HEK293 (cell line): ENCODE measurements around the gene ZNF292.
"Not testable (repeated sequence)": the region's sequence is repeated elsewhere in the genome, so short reads cannot be mapped to it uniquely, and the experiment has no call there.

Experiments
- ZFP3 ChIP-seq: fragments of 450-650 bp; formaldehyde crosslinking; IDR thresholded peaks from 2 replicates; pipeline ENCODE4 v1.5.1; 2016; ENCODE audit warnings: low read depth, missing biosample characterization, missing genetic modification characterization
- ZNF776 ChIP-seq: fragments of 450-650 bp; formaldehyde crosslinking; IDR thresholded peaks from 2 replicates; pipeline ENCODE4 v1.5.0; 2017; ENCODE audit warnings: missing biosample characterization, missing genetic modification characterization, borderline replicate concordance

DNA sequence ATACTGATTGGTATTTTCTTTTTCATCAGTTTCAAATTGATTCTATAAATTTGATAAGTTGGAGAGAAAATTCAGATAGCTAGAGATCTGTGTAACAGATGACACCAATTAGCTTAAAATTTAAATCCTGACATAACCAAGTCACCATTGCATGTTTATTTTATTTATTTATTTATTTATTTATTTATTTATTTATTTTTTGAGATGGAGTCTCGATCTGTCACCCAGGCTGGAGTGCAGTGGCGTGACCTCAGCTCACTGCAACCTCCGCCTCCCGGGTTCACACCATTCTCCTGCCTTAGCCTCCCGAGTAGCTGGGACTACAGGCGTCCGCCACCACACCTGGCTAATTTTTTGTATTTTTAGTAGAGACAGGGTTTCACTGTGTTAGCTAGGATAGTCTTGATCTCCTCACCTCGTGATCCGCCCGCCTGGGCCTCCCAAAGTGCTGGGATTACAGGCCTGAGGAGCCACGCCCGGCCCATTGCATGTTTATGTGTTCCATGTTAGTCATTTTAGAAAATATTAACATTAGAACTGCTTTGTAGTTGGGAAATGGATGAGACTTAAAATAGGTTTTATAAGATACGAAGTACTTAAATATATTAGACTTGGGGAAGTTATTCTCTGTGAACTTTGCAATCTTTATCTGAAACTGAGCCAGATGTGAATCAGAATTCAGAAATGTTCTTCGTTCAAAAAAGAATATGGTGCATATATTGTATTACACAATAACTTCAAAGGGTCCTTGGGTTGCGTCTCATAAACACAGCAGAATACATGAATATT lies 42.9 kb downstream of the ZNF292 start:
- TF ChIP-seq ZFP3, ZNF776 (tag by site-specific recombination): not testable (repeated sequence)
